K562 (cell line): ENCODE results near the gene NUTM1. TPM values are rescaled to one million over a fixed set of nuclear protein-coding genes. Genes with fewer than 3 reads are reported as not detected.

Experiments used
- ATAC-seq: fragments of 200-7000 bp; cut with Tn5 transposase; 3 replicates; pipeline ENCODE4 v1.9.1; 2020; ENCODE audit warnings: moderate library complexity
- BruUV-seq: library from RNA; stranded (reverse); fragments of 400-500 nt; replicated peaks from 2 replicates; lab custom pipeline; 2021; lab: Mats Ljungman, UMichigan
- CTCF ChIA-PET: fragments of 300-600 bp; formaldehyde crosslinking; extraction: SDS; loops from one replicate; lab custom pipeline; 2021; ENCODE audit warnings: low intra/inter-chr PET ratio; lab: Yijun Ruan, JAX
- POLR2A ChIA-PET: fragments of 300-600, 350-650 bp; sonication (Branson Sonifier 250); formaldehyde crosslinking; extraction: SDS; loops from one replicate; lab custom pipeline; 2021; ENCODE audit warnings: antibody characterized with exemption, inconsistent platforms; lab: Yijun Ruan, JAX
- DNase-seq, 4 experiments: peaks; one replicate each; pipeline versions ENCODE4 v3.0.0 to v3.0.0-alpha.2; 2011 to 2018; ENCODE audit warnings: low spot score in 3 of 4, mixed read lengths in 3 of 4; ENCODE audit errors: extremely low read depth in 1 of 4
- FAIRE-seq: peaks from 2 replicates; lab custom pipeline; 2011; peaks lifted over from hg19 to GRCh38; lab: Jason Lieb, UNC
- H2AFZ ChIP-seq: 2 replicates; pipeline ENCODE4 v1.6.0; 2011; ENCODE audit warnings: low read depth, low read length, control low read depth, inconsistent platforms
- H3K27ac ChIP-seq: fragments of 200-600 bp; 3 replicates; pipeline ENCODE4 v1.8.0; 2011; ENCODE audit warnings: low read depth, mild to moderate bottlenecking, control low read depth, inconsistent platforms, low read length, moderate library complexity, mixed read lengths; ENCODE audit errors: extremely low read depth
- H3K27me3 ChIP-seq, 2 experiments: fragments of 300-600 bp in 1 of 2; 2 replicates in 1 of 2; 3 replicates in 1 of 2; pipeline versions ENCODE4 v1.6.0 to v1.8.0; 2011; ENCODE audit warnings: inconsistent platforms in 2 of 2, low read length in 2 of 2, mild to moderate bottlenecking in 1 of 2, mixed read lengths in 1 of 2, moderate library complexity in 1 of 2; ENCODE audit not compliant: control insufficient read depth in 2 of 2, insufficient read depth in 2 of 2
- H3K36me3 ChIP-seq: fragments of 300-600 bp; 3 replicates; pipeline ENCODE4 v1.8.0; 2011; ENCODE audit warnings: mild to moderate bottlenecking, low read length, inconsistent platforms; ENCODE audit not compliant: control insufficient read depth, insufficient read depth
- H3K4me1 ChIP-seq, 2 experiments: fragments of 200-600 bp in 1 of 2; replicated peaks in 1 of 2; 2 replicates in 1 of 2; 3 replicates in 1 of 2; pipeline versions ENCODE4 v1.5.1 to v1.8.0; 2011; ENCODE audit warnings: inconsistent platforms in 2 of 2, low read length in 2 of 2, mild to moderate bottlenecking in 1 of 2, mixed read lengths in 1 of 2, moderate library complexity in 1 of 2; ENCODE audit not compliant: control insufficient read depth in 2 of 2, insufficient read depth in 2 of 2
- H3K4me2 ChIP-seq: 2 replicates; pipeline ENCODE4 v1.6.1; 2011; ENCODE audit warnings: low read length, control low read depth, inconsistent platforms, mixed read lengths; ENCODE audit not compliant: insufficient read depth
- H3K4me3 ChIP-seq: fragments of 200-600 bp; sonication (generic), shearing (Covaris generic); 2 replicates; pipeline ENCODE4 v1.5.1; 2016; ENCODE audit warnings: control low read depth, inconsistent platforms
- H3K79me2 ChIP-seq: fragments of 200-600 bp; 3 replicates; pipeline ENCODE4 v1.8.0; 2011; ENCODE audit warnings: low read length, inconsistent platforms; ENCODE audit not compliant: control insufficient read depth, insufficient read depth
- H3K9ac ChIP-seq, 2 experiments: 2 replicates each; pipeline versions ENCODE4 v1.6.0 to v1.6.1; 2011; ENCODE audit warnings: low read depth in 2 of 2, low read length in 2 of 2, control low read depth in 1 of 2, inconsistent platforms in 1 of 2, mild to moderate bottlenecking in 1 of 2, mixed read lengths in 1 of 2; ENCODE audit not compliant: insufficient read depth in 1 of 2
- H3K9me1 ChIP-seq: one replicate; pipeline ENCODE4 v1.6.0; 2011; ENCODE audit warnings: inconsistent platforms, mild to moderate bottlenecking, low read length, moderate library complexity; ENCODE audit not compliant: control insufficient read depth, insufficient read depth
- H3K9me3 ChIP-seq: replicated peaks from 2 replicates; pipeline ENCODE4 v1.5.1; 2011; ENCODE audit warnings: low read depth, low read length, inconsistent platforms; ENCODE audit not compliant: control insufficient read depth, insufficient read depth
- H4K20me1 ChIP-seq: replicated peaks from 2 replicates; pipeline ENCODE4 v1.6.1; 2011; ENCODE audit warnings: low read length, inconsistent platforms, mixed read lengths; ENCODE audit not compliant: control insufficient read depth, insufficient read depth
- CREBBP ChIP-seq: IDR thresholded peaks from one replicate; pipeline ENCODE4 v1.6.1; 2012; ENCODE audit warnings: low read depth, mild to moderate bottlenecking, control low read depth, inconsistent platforms, low read length
- NFYB ChIP-seq: IDR thresholded peaks from 2 replicates; pipeline ENCODE4 v1.6.1; 2011; ENCODE audit warnings: mild to moderate bottlenecking, moderate library complexity; ENCODE audit not compliant: insufficient read length; ENCODE audit errors: extremely low read depth
- NR3C1 ChIP-seq: sonication (generic); formaldehyde crosslinking; IDR thresholded peaks from 2 replicates; pipeline ENCODE4 v1.8.1; 2022; ENCODE audit warnings: missing genetic modification reagents
- SP2 ChIP-seq: IDR thresholded peaks from 2 replicates; pipeline ENCODE4 v1.6.1; 2011; ENCODE audit warnings: mild to moderate bottlenecking, low read depth, low read length, moderate library complexity; ENCODE audit not compliant: poor library complexity, severe bottlenecking; ENCODE audit errors: extremely low read depth
- ZNF778 ChIP-seq: fragments of 450-650 bp; formaldehyde crosslinking; IDR thresholded peaks from 2 replicates; pipeline ENCODE4 v1.4.0; 2020; ENCODE audit warnings: mild to moderate bottlenecking, moderate library complexity
- WGBS: fragments of 100-300 bp; shearing (Covaris generic); methylation state at CpG from one replicate; pipeline ENCODE4 v1.1.6; 2016; ENCODE audit warnings: low coverage, mixed read lengths; ENCODE audit not compliant: insufficient coverage; ENCODE audit errors: missing lambda C conversion rate; 5-methylcytosine and 5-hydroxymethylcytosine counted together
- in situ Hi-C: fragments of 300-500 bp; cut with MboI; formaldehyde crosslinking; loops from 4 replicates; pipeline ENCODE4 v1.15.0; 2018; ENCODE audit warnings: inconsistent platforms, mixed read lengths
- intact Hi-C: fragments of 100-400 bp; cut with micrococcal nuclease; formaldehyde crosslinking; loops from 2 replicates; pipeline ENCODE4 v1.14.2; 2022
- polyA plus RNA-seq, 8 experiments: library from polyadenylated mRNA; depleted of rRNA in 4 of 8; stranded (reverse) in 5 of 8; unstranded in 3 of 8; fragments of >200 nt; fragmentation: Nextera tagmentation in 2 of 8; fragmentation: Illumina TruSeq in 1 of 8; extraction: Ambion mirVana in 2 of 8; extraction: Trizol in 1 of 8; gene quantifications; 2 replicates each; pipeline versions ENCODE4 v1.2.1 to v1.2.3, GENCODE V29; 2011 to 2014; ENCODE audit warnings: inconsistent platforms in 1 of 8, missing spikeins in 1 of 8
- total RNA-seq, 7 experiments: library from RNA; depleted of rRNA in 6 of 7; stranded (reverse); fragments of >200 nt in 6 of 7; fragmentation: Illumina TruSeq in 2 of 7; extraction: Trizol in 2 of 7; gene quantifications; 2 replicates each; pipeline versions ENCODE4 v1.2.1 to v1.2.3, GENCODE V29; 2011 to 2021; ENCODE audit warnings: low replicate concordance in 1 of 7
- TF ChIP-seq, protein P1 (sequence below): fragments of 450-650 bp; IDR thresholded peaks from 2 replicates; pipeline ENCODE4 v1.6.1; 2016
- TF ChIP-seq, protein P2 (sequence below), 2 experiments: IDR thresholded peaks in 1 of 2; conservative IDR thresholded peaks in 1 of 2; 2 replicates each; pipeline ENCODE4 v1.6.1; 2016; ENCODE audit warnings: low read depth in 2 of 2, mild to moderate bottlenecking in 1 of 2, missing compliant biosample characterization in 1 of 2, missing genetic modification characterization in 1 of 2, moderate library complexity in 1 of 2
- TF ChIP-seq, protein P3 (sequence below): sonication (generic); formaldehyde crosslinking; IDR thresholded peaks from 2 replicates; pipeline ENCODE4 v1.8.0; 2022; ENCODE audit warnings: mild to moderate bottlenecking, missing genetic modification reagents
- TF ChIP-seq, protein P4 (sequence below): fragments of 250-450 bp; sonication (Bioruptor Pico); IDR thresholded peaks from 2 replicates; pipeline ENCODE4 v1.4.0; 2020; ENCODE audit warnings: mild to moderate bottlenecking, moderate library complexity, borderline replicate concordance

The NUTM1 gene
- total and polyA plus RNA-seq, 9 of the 15 experiments (the other 6 are each of a cell fraction or from before 2014, with no cell fraction given): 0.01 to 0.05 (median 0.04) TPM; not detected in 4

DNA sequence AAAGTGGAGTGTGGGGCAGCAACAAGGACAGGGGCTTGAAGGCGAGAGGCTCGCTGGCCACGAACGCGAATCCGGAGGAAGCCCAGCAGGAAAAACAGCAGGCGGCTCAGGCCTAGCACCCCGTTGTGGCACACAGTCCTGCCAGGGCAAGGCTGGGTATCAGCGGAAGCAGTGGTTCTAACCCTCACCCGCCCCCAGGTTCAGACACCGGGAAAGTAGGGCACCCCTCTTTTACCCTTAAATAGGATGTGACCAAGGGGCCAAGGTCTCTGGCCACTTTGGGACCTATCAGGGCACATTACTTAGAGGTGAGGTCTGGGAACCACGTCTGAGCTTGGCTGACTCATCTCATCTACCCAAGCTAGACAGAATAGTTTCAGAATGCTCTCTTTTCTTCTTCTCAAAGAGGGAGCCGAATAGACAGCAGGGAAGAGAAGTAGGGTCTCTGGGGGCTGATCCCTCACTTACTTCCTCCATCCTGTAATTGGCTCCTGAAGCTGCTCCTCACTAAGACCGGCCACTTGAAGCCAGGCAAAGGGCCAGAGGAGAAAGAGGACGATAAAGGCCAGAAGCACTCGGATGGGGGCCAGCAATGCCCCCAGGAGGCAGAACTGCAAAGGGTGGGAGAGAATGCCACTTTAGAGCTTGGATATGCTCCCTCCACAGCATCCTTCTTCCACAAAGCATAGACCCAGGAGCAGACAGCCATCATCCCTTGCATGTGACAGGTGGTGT, 22.1 kb downstream of the NUTM1 start:
- POLR2A ChIA-PET: interaction anchor here (1.2 to 1.5 kb wide), 2 partner anchors 8 to 264 kb away, joined by 5 to 8 read pairs; partner anchors contain the start of genes EMC7 and PGBD4
- CTCF ChIA-PET: no interaction called here
- intact Hi-C loops (loop anchor here (5.0 kb wide), 2 partner anchors 153 to 222 kb away; partner anchors contain the start of gene KATNBL1), in situ Hi-C loops (loop anchor here (10.0 kb wide), 1 partner anchor 300 kb away; no protein-coding TSS in a partner anchor)
- Histone ChIP-seq H4K20me1 (no peaks in the 10 kb centered on the region), H3K9me1 (no peaks in the 10 kb centered on the region), H2AFZ (no peak overlapping the region), H3K27ac (no peak overlapping the region), H3K4me3 (no peak overlapping the region), H3K9ac (peak overlapping the region in 1 of 2 experiments; percentile 61; a peak in 2 of 4 replicates), H3K4me1 (peaks cover 7 to 22% of the 10 kb centered on the region in 2 experiments; a peak in 4 of 5 replicates), H3K4me2 (no peak overlapping the region), H3K36me3 (peaks cover 34% of the 10 kb centered on the region; the same call in 2 of the 3 replicates), H3K79me2 (peaks cover 10% of the 10 kb centered on the region; the same call in 2 of the 3 replicates), H3K9me3 (no peaks in the 10 kb centered on the region), H3K27me3 (no peaks in the 10 kb centered on the region)
- ATAC-seq (no peak), FAIRE-seq (no peak), DNase-seq (no peak)
- BruUV-seq: no TSS peak
- 86% methylated on average over 14 of the region's 16 CpGs for WGBS
- TF ChIP-seq, protein P1, sequence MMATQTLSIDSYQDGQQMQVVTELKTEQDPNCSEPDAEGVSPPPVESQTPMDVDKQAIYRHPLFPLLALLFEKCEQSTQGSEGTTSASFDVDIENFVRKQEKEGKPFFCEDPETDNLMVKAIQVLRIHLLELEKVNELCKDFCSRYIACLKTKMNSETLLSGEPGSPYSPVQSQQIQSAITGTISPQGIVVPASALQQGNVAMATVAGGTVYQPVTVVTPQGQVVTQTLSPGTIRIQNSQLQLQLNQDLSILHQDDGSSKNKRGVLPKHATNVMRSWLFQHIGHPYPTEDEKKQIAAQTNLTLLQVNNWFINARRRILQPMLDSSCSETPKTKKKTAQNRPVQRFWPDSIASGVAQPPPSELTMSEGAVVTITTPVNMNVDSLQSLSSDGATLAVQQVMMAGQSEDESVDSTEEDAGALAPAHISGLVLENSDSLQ: peak; percentile 86
- TF ChIP-seq NR3C1 (CRISPR knock-in tag) (no peak), ZNF778 (CRISPR knock-in tag) (no peak), SP2 (peak; percentile 12), CREBBP (no peak), NFYB (peak; percentile 49)
- TF ChIP-seq, protein P2, sequence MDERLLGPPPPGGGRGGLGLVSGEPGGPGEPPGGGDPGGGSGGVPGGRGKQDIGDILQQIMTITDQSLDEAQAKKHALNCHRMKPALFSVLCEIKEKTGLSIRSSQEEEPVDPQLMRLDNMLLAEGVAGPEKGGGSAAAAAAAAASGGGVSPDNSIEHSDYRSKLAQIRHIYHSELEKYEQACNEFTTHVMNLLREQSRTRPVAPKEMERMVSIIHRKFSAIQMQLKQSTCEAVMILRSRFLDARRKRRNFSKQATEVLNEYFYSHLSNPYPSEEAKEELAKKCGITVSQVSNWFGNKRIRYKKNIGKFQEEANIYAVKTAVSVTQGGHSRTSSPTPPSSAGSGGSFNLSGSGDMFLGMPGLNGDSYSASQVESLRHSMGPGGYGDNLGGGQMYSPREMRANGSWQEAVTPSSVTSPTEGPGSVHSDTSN (CRISPR knock-in tag; IDR thresholded peaks at IDR 0.05; ENCODE audit: low read depth): 0 out of 2 replicates have a peak, but pooled peaks have one; percentile 17
- TF ChIP-seq, protein P2 (tag; conservative IDR thresholded peaks at IDR 0.05; ENCODE audit: low read depth): 0 out of 2 replicates have a peak, but pooled peaks have one; percentile 25
- TF ChIP-seq, protein P3, sequence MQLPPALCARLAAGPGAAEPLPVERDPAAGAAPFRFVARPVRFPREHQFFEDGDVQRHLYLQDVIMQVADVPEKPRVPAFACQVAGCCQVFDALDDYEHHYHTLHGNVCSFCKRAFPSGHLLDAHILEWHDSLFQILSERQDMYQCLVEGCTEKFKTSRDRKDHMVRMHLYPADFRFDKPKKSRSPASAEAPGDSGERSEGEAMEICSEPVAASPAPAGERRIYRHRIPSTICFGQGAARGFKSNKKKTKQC (CRISPR knock-in tag): no peak
- TF ChIP-seq, protein P4, sequence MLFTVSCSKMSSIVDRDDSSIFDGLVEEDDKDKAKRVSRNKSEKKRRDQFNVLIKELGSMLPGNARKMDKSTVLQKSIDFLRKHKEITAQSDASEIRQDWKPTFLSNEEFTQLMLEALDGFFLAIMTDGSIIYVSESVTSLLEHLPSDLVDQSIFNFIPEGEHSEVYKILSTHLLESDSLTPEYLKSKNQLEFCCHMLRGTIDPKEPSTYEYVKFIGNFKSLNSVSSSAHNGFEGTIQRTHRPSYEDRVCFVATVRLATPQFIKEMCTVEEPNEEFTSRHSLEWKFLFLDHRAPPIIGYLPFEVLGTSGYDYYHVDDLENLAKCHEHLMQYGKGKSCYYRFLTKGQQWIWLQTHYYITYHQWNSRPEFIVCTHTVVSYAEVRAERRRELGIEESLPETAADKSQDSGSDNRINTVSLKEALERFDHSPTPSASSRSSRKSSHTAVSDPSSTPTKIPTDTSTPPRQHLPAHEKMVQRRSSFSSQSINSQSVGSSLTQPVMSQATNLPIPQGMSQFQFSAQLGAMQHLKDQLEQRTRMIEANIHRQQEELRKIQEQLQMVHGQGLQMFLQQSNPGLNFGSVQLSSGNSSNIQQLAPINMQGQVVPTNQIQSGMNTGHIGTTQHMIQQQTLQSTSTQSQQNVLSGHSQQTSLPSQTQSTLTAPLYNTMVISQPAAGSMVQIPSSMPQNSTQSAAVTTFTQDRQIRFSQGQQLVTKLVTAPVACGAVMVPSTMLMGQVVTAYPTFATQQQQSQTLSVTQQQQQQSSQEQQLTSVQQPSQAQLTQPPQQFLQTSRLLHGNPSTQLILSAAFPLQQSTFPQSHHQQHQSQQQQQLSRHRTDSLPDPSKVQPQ (CRISPR knock-in tag): no peak
